ENCODE measurements around the gene C1orf174. TPM values are rescaled to one million over a fixed set of nuclear protein-coding genes. Genes with fewer than 3 reads are reported as not detected.

The C1orf174 gene
- total RNA-seq, 4 donors from 2014 or later, result 20.1 to 37.1 (median 31.4) TPM

GRCh38 chr1:3874736-3875135 lies 25.3 kb downstream of the C1orf174 start:
- DNase-seq, result no peak
- Histone ChIP-seq H3K4me1 (no peaks in the 10 kb centered on the region), H3K36me3 (peaks cover 0 to 83% (median 0%) of the 10 kb centered on the region in 3 donors), H3K27me3 (no peaks in the 10 kb centered on the region), H3K27ac (no peak overlapping the region), H3K4me3 (no peak overlapping the region), H3K9me3 (peaks cover 0 to 9% (median 0%) of the 10 kb centered on the region in 4 donors)
- TF ChIP-seq, protein P1, sequence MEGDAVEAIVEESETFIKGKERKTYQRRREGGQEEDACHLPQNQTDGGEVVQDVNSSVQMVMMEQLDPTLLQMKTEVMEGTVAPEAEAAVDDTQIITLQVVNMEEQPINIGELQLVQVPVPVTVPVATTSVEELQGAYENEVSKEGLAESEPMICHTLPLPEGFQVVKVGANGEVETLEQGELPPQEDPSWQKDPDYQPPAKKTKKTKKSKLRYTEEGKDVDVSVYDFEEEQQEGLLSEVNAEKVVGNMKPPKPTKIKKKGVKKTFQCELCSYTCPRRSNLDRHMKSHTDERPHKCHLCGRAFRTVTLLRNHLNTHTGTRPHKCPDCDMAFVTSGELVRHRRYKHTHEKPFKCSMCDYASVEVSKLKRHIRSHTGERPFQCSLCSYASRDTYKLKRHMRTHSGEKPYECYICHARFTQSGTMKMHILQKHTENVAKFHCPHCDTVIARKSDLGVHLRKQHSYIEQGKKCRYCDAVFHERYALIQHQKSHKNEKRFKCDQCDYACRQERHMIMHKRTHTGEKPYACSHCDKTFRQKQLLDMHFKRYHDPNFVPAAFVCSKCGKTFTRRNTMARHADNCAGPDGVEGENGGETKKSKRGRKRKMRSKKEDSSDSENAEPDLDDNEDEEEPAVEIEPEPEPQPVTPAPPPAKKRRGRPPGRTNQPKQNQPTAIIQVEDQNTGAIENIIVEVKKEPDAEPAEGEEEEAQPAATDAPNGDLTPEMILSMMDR (IDR thresholded peaks at IDR 0.05), result no peak
- TF ChIP-seq POLR2A (IDR thresholded peaks at IDR 0.05), result no peak

DNA sequence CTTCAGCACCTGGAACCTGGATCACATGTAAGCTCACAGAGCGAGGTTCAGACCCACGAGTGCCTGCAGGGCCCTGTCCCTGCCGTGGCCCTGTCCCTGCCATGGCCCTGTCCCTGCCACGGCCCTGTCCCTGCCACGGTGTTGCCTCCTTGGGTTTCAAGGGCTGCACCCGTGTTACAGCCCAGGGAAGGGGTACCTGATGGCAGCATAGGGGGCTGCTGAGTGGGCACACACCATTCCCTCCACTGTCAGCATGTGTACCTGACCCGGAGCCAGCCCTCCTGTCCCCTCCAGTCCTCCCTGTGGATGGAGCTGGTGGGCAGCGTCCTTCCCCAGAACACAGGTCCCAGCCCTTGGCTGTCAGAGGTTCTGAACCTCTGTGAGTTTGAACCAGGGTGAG lies 27.5 kb downstream of the C1orf174 start:
- H3K36me3 ChIP-seq, result peaks cover 0 to 73% (median 0%) of the 10 kb centered on the region in 3 donors
- no peak overlapping the region for H3K27ac ChIP-seq
- TF ChIP-seq, protein P1 (IDR thresholded peaks at IDR 0.05), result no peak
- TF ChIP-seq POLR2A (IDR thresholded peaks at IDR 0.05), result no peak
- no peaks in the 10 kb centered on the region for H3K9me3 ChIP-seq
- DNase-seq, result peak in 1 of 3 donors; percentile 32
- no peaks in the 10 kb centered on the region for H3K27me3 ChIP-seq
- no peaks in the 10 kb centered on the region for H3K4me1 ChIP-seq
- no peak overlapping the region for H3K4me3 ChIP-seq

- no peak overlapping the region for H3K4me3 ChIP-seq
- H3K36me3 ChIP-seq, result peaks cover 0 to 67% (median 0%) of the 10 kb centered on the region in 3 donors
- TF ChIP-seq, protein P1 (IDR thresholded peaks at IDR 0.05), result no peak
- no peak for TF ChIP-seq POLR2A (IDR thresholded peaks at IDR 0.05)
- no peaks in the 10 kb centered on the region for H3K27me3 ChIP-seq
- H3K4me1 ChIP-seq, result no peaks in the 10 kb centered on the region
- H3K9me3 ChIP-seq, result no peaks in the 10 kb centered on the region
- no peak for DNase-seq
- no peak overlapping the region for H3K27ac ChIP-seq
Measured at GRCh38 chr1:3871451-3871805, 28.6 kb downstream of the C1orf174 start.

DNA sequence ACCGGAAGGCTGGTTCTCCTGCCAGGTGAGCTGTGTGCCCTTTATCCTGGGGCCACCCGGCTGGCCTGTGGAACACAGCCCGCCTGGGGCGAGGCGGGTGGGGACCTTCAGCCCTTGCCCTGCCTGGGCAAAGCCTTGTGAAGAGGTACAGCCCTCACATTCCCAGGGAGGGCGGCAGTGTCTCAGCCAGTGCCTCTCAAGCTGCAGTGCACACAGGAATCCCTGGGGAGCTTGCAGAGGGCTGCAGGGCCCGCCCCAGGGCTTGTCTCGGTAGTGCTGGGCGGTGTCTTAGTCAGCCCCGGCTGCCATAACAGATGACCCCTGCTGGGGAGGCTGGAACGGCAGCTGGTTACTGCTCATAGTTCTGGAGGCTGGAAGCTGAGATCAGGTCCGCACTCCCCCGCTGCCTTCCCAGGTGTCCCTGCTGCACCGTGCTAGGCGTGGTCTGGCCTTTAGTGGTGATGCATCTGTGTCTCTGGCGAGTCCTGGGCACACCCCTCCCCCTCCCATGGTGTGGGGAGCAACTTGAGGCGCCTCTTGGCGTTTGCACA lies 30.2 kb downstream of the C1orf174 start:
- DNase-seq, result peak in 1 of 3 donors; percentile 75
- no peaks in the 10 kb centered on the region for H3K9me3 ChIP-seq
- H3K27ac ChIP-seq, result peak overlapping the region in 1 of 4 donors; percentile 35
- no peaks in the 10 kb centered on the region for H3K4me1 ChIP-seq
- no peak overlapping the region for H3K4me3 ChIP-seq
- no peaks in the 10 kb centered on the region for H3K27me3 ChIP-seq
- peaks cover 0 to 56% (median 0%) of the 10 kb centered on the region in 3 donors for H3K36me3 ChIP-seq
- TF ChIP-seq POLR2A (IDR thresholded peaks at IDR 0.05), result peak in 1 of 2 donors; percentile 16
- TF ChIP-seq, protein P1 (IDR thresholded peaks at IDR 0.05), result peak in 1 of 6 experiments; percentile 14

- Histone ChIP-seq H3K27me3 (no peaks in the 10 kb centered on the region), H3K4me3 (no peak overlapping the region), H3K9me3 (no peaks in the 10 kb centered on the region), H3K36me3 (peaks cover 0 to 46% (median 0%) of the 10 kb centered on the region in 3 donors), H3K4me1 (no peaks in the 10 kb centered on the region), H3K27ac (no peak overlapping the region)
- DNase-seq, result no peak
- TF ChIP-seq, protein P1 (IDR thresholded peaks at IDR 0.05), result no peak
- TF ChIP-seq POLR2A (IDR thresholded peaks at IDR 0.05), result no peak
Measured at GRCh38 chr1:3868464-3869006, 31.5 kb downstream of the C1orf174 start.
